ENCODE results near the gene PSMD1. TPM values are rescaled to one million over a fixed set of nuclear protein-coding genes. Genes with fewer than 3 reads are reported as not detected.
"Not testable (repeated sequence)": the region's sequence is repeated elsewhere in the genome, so short reads cannot be mapped to it uniquely, and the experiment has no call there.

The PSMD1 gene
- 103 and 115 TPM in 2 replicates for total RNA-seq

- DNase-seq (ENCODE audit: low read depth in 2 of 2), result peak; percentile 95 to 97
Observed at GRCh38 chr2:231056453-231057416, at the start of gene PSMD1. PSMD1 (plus strand) TSS chr2:231056867; CDS start chr2:231057026, 159 bp downstream.

GRCh38 chr2:231007286-231008098, 49.2 kb upstream of the PSMD1 start:
- no peak for DNase-seq (ENCODE audit: low read depth in 2 of 2)

- DNase-seq (ENCODE audit: low read depth in 2 of 2), result no peak
Observed at GRCh38 chr2:231008131-231008530, 48.5 kb upstream of the PSMD1 start.

GRCh38 chr2:231009236-231009919, 47.3 kb upstream of the PSMD1 start:
- DNase-seq (ENCODE audit: low read depth in 2 of 2), result no peak

- DNase-seq (ENCODE audit: low read depth in 2 of 2), result no peak
Observed at GRCh38 chr2:231010201-231010730, 46.4 kb upstream of the PSMD1 start.

GRCh38 chr2:231011526-231011925, 45.1 kb upstream of the PSMD1 start:
- no peak for DNase-seq (ENCODE audit: low read depth in 2 of 2)

- no peak for DNase-seq (ENCODE audit: low read depth in 2 of 2)
Observed at GRCh38 chr2:231012463-231012862, 44.2 kb upstream of the PSMD1 start.

- DNase-seq (ENCODE audit: low read depth in 2 of 2), result no peak
Observed at GRCh38 chr2:231013820-231014219, 42.8 kb upstream of the PSMD1 start.

- DNase-seq (ENCODE audit: low read depth in 2 of 2), result no peak
Observed at GRCh38 chr2:231015478-231015877, 41.2 kb upstream of the PSMD1 start.

GRCh38 chr2:231015926-231016325, 40.7 kb upstream of the PSMD1 start:
- no peak for DNase-seq (ENCODE audit: low read depth in 2 of 2)

GRCh38 chr2:231016566-231017230, 40.0 kb upstream of the PSMD1 start:
- DNase-seq (ENCODE audit: low read depth in 2 of 2), result no peak

GRCh38 chr2:231017231-231017598, 39.5 kb upstream of the PSMD1 start:
- DNase-seq (ENCODE audit: low read depth in 2 of 2), result no peak

- DNase-seq (ENCODE audit: low read depth in 2 of 2), result no peak
Observed at GRCh38 chr2:231018184-231018583, 38.5 kb upstream of the PSMD1 start.

- not testable (repeated sequence) for DNase-seq (ENCODE audit: low read depth in 2 of 2)
Observed at GRCh38 chr2:231025059-231025458, 31.6 kb upstream of the PSMD1 start.

GRCh38 chr2:231028889-231029288, 27.8 kb upstream of the PSMD1 start:
- DNase-seq (ENCODE audit: low read depth in 2 of 2), result no peak

GRCh38 chr2:231029563-231029962, 27.1 kb upstream of the PSMD1 start:
- no peak for DNase-seq (ENCODE audit: low read depth in 2 of 2)

GRCh38 chr2:231030725-231031124, 25.9 kb upstream of the PSMD1 start:
- DNase-seq (ENCODE audit: low read depth in 2 of 2), result peak in 1 of 2 donors; percentile 56

GRCh38 chr2:231032575-231033140, 24.0 kb upstream of the PSMD1 start:
- DNase-seq (ENCODE audit: low read depth in 2 of 2), result no peak

- DNase-seq (ENCODE audit: low read depth in 2 of 2), result no peak
Observed at GRCh38 chr2:231033147-231034132, 23.2 kb upstream of the PSMD1 start.

All from lung microvascular endothelial cell (primary cell).